H1 (cell line): ENCODE results near the gene RNMT. TPM values are rescaled to one million over a fixed set of nuclear protein-coding genes. Genes with fewer than 3 reads are reported as not detected.

Experiments
- KDM1A ChIP-seq: fragments of 200-600, 300-600 bp; sonication (generic); IDR thresholded peaks from 2 replicates; pipeline ENCODE4 v1.7.1; 2016; ENCODE audit warnings: mild to moderate bottlenecking, low read length, borderline replicate concordance
- polyA plus RNA-seq, 7 experiments: library from polyadenylated mRNA; depleted of rRNA in 3 of 7; stranded (reverse) in 5 of 7; unstranded in 2 of 7; fragments of >200 nt in 5 of 7; fragments of 200-250 nt in 2 of 7; gene quantifications; 1 replicate in 5 of 7; 2 replicates in 1 of 7; 4 replicates in 1 of 7; pipeline versions ENCODE4 v1.2.1 to v1.2.3, GENCODE V29; 2011 to 2013; ENCODE audit warnings: missing spikeins in 2 of 7, mixed read lengths in 2 of 7
- total RNA-seq: library from RNA; stranded (reverse); fragmentation: NEBNext Ultra II Directional; extraction: Animal tissue kit (Norgen Biotek cat#: 25700); gene quantifications from 2 replicates; pipeline ENCODE4 v1.2.1, GENCODE V29; 2021

Gene RNMT
- total and polyA plus RNA-seq, 2 of the 8 experiments (the other 6 are each of a cell fraction or from before 2014, with no cell fraction given): 25.3 to 63.5 TPM

DNA sequence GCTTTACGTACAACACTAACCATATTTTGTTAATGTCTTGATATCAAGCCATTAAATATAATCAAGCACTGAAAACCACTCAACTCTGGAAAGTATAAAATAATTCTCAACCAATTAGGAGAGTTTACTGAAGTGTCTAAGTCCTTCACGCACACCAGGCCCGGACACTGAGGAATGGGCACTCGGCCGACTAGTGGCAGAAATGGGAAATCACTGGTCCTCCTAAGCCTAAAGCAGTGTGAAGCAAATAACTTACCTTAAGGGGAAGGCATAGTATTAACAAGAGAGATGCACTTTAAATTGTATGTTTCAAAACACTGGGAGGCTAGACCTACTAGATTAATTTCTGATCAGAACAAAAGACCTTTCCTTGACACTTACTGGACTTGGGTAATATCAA, 45.9 kb upstream of the RNMT start (continued):
- TF ChIP-seq KDM1A: no peak
